Tibial nerve (tissue), 4 donors: ENCODE results near the gene NDUFB10. TPM values are rescaled to one million over a fixed set of nuclear protein-coding genes. Genes with fewer than 3 reads are reported as not detected.

Experiments
- DNase-seq, 2 donors: peaks; one replicate each; pipeline ENCODE4 v3.0.0-alpha.2; 2019; ENCODE audit warnings: low spot score in 2 of 2
- H3K27ac ChIP-seq, 4 donors: fragments of 200-600 bp; sonication (generic) in 3 of 4; one replicate each; pipeline ENCODE4 v1.5.1; 2017 to 2019; ENCODE audit warnings: mild to moderate bottlenecking in 1 of 4
- H3K27me3 ChIP-seq, 2 donors: fragments of 200-600 bp; sonication (generic) in 1 of 2; one replicate each; pipeline versions ENCODE4 v1.5.1 to v1.6.0; 2017 to 2019
- H3K36me3 ChIP-seq, 3 donors: fragments of 200-600 bp; sonication (generic); one replicate each; pipeline ENCODE4 v1.5.1; 2018 to 2019
- H3K4me1 ChIP-seq, 4 donors: fragments of 200-600 bp; sonication (generic) in 3 of 4; one replicate each; pipeline ENCODE4 v1.5.1; 2017 to 2019
- H3K4me3 ChIP-seq, 4 donors: fragments of 200-600 bp; sonication (generic) in 3 of 4; one replicate each; pipeline ENCODE4 v1.5.1; 2017 to 2019; ENCODE audit warnings: mild to moderate bottlenecking in 1 of 4, moderate library complexity in 1 of 4
- H3K9me3 ChIP-seq, 4 donors: fragments of 200-600 bp; sonication (generic) in 3 of 4; one replicate each; pipeline ENCODE4 v1.5.1; 2017 to 2019
- EP300 ChIP-seq, 2 donors: sonication (generic); formaldehyde crosslinking; IDR thresholded peaks; one replicate each; pipeline ENCODE4 v1.6.1; 2017; ENCODE audit warnings: antibody characterized with exemption in 2 of 2, mild to moderate bottlenecking in 1 of 2
- POLR2A ChIP-seq, 2 donors: fragments of 450-650 bp; IDR thresholded peaks; one replicate each; pipeline ENCODE4 v1.6.1; 2017; ENCODE audit warnings: antibody characterized with exemption in 2 of 2, mild to moderate bottlenecking in 2 of 2, moderate library complexity in 2 of 2
- WGBS, 2 donors: methylation state at CpG; one replicate each; pipeline ENCODE4 v1.1.5; 2018; 5-methylcytosine and 5-hydroxymethylcytosine counted together
- total RNA-seq, 4 donors: library from RNA; depleted of rRNA; stranded (reverse); fragments of >200 nt; gene quantifications; one replicate each; pipeline ENCODE4 v1.1.0, GENCODE V29; 2016
- TF ChIP-seq, protein P1 (sequence below), 5 experiments: fragments of 200-600 bp in 3 of 5; fragments of 450-650 bp in 2 of 5; sonication (generic) in 3 of 5; IDR thresholded peaks; one replicate each; pipeline ENCODE4 v1.5.1; 2016 to 2019; ENCODE audit warnings: antibody characterized with exemption in 5 of 5, mild to moderate bottlenecking in 3 of 5, moderate library complexity in 2 of 5

Gene NDUFB10
- total RNA-seq, 4 donors from 2014 or later: 86.9 to 136 (median 116) TPM

DNA sequence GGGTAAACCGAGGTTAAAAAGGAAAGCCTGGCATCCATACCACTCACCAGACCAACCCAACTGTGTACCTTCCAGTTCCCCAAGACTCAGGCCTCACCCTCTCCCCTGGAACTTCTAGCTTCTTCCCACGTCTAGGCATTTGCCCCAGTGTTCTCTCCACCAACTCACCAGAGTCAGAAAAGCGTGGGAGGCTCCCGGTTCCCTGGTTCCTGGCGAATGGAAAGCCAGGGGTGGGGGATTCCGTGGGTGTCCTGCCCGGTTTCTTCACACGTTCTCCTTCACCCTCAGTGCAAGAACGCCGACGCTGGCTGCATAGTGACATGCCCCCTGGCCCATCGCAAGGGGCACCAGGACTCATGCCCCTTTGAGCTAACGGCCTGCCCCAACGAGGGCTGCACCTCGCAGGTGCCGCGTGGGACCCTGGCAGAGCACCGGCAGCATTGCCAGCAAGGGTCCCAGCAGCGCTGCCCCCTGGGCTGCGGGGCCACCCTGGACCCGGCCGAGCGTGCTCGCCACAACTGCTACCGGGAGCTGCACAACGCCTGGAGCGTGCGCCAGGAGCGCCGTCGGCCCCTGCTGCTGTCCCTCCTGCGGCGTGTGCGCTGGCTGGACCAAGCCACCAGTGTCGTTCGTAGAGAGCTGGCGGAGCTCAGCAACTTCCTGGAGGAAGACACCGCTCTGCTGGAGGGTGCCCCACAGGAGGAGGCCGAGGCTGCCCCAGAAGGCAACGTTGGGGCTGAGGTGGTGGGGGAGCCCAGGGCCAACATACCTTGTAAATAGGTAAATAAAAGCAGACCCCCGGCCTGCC is 9.0 kb downstream of the NDUFB10 start:
- H3K36me3 ChIP-seq: no peaks in the 10 kb centered on the region
- no peak for TF ChIP-seq EP300 (IDR thresholded peaks at IDR 0.05)
- no peak for TF ChIP-seq POLR2A (IDR thresholded peaks at IDR 0.05)
- TF ChIP-seq, protein P1, sequence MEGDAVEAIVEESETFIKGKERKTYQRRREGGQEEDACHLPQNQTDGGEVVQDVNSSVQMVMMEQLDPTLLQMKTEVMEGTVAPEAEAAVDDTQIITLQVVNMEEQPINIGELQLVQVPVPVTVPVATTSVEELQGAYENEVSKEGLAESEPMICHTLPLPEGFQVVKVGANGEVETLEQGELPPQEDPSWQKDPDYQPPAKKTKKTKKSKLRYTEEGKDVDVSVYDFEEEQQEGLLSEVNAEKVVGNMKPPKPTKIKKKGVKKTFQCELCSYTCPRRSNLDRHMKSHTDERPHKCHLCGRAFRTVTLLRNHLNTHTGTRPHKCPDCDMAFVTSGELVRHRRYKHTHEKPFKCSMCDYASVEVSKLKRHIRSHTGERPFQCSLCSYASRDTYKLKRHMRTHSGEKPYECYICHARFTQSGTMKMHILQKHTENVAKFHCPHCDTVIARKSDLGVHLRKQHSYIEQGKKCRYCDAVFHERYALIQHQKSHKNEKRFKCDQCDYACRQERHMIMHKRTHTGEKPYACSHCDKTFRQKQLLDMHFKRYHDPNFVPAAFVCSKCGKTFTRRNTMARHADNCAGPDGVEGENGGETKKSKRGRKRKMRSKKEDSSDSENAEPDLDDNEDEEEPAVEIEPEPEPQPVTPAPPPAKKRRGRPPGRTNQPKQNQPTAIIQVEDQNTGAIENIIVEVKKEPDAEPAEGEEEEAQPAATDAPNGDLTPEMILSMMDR (IDR thresholded peaks at IDR 0.05): no peak

DNA sequence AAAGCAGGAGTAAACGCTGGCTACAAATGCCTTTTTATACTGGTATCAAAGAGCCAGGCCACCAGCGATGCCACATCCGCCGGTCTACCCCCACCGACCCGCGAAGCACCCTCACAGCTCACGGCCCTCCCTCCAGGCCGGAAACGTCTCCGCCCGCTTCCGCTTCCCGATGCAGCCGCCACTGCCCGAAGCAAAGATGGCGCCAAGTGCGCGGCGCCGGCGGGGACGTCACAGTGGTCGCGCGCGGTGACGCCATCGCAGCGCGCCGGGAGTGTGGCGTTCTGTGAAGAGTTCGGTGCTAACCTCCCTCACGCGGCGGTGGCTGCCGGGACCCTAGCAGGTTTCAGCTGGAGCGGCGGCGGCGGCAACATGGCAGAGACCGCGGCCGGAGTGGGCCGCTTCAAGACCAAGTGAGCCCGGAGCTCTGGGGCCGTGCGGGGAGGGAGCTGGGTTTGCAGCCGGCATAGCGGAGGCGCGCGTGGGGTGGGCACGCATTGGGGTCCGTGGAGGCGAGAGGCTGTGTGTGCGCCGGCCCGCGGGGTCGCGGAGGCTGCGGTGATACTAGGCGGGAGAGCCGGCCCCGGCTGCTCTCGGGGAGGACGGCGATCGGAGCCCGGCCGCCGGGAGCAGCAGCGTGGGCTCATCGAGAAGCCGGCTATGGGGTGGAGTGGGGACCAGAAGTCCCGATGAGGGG is 12.6 kb downstream of the NDUFB10 start, which contains the start of gene TBL3:
Gene TBL3 (plus strand): TSS at position 258 of the 694 bp plus-strand sequence. CDS start 112 bp downstream, at position 370.
- peak; percentile 85 to 87 for DNase-seq
- Histone ChIP-seq H3K27me3 (no peaks in the 10 kb centered on the region), H3K27ac (peak within 1 kb of the TSS; percentile 71 to 95 (median 91)), H3K4me1 (peaks cover 0 to 27% (median 20%) of the 10 kb centered on the region in 4 donors), H3K9me3 (no peaks in the 10 kb centered on the region), H3K4me3 (peak within 1 kb of the TSS; percentile 77 to 100 (median 84)), H3K36me3 (peaks cover 0 to 31% (median 22%) of the 10 kb centered on the region in 3 donors)
- peak; percentile 93 to 97 for TF ChIP-seq POLR2A (IDR thresholded peaks at IDR 0.05)
- TF ChIP-seq, protein P1 (IDR thresholded peaks at IDR 0.05): peak in 2 of 5 experiments; percentile 49 to 73
- peak; percentile 92 to 100 for TF ChIP-seq EP300 (IDR thresholded peaks at IDR 0.05)
- 1% methylated on average over 29 to 45 of the region's 78 CpGs for WGBS, 2 donors

More for the DNA sequence above, 9.0 kb downstream of the NDUFB10 start:
- no peak for DNase-seq
- WGBS, 2 donors: 84 to 86% methylated on average over 35 to 37 of the region's 41 CpGs
- no peak overlapping the region for H3K27ac ChIP-seq
- H3K4me3 ChIP-seq: no peak overlapping the region
- H3K4me1 ChIP-seq: peaks cover 0 to 38% (median 34%) of the 10 kb centered on the region in 4 donors
- H3K9me3 ChIP-seq: no peaks in the 10 kb centered on the region
- H3K27me3 ChIP-seq: no peaks in the 10 kb centered on the region

DNA sequence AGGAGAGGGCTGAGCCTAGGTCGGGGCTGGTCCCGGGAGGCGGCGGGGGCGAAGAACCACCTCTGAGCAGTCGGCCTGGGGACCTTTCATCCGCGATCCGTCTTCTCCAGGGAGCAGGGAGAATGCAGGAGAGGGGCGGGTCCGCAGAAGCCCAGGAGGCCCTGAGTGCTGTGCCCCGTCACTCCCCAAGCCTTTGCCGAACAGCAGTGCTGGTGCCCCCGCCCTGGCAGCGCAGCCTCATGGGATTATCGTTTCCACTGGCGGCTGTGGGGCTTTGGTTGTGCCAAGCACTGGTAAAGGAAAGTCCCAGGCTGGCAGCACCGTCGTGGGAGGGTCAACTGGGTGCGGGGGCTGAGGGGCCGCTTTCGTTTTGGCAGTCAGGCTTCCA is 13.1 kb downstream of the NDUFB10 start:
- 4% methylated on average over 15 to 17 of the region's 22 CpGs for WGBS, 2 donors
- H3K9me3 ChIP-seq: no peaks in the 10 kb centered on the region
- no peak for DNase-seq
- TF ChIP-seq, protein P1 (IDR thresholded peaks at IDR 0.05): no peak
- TF ChIP-seq POLR2A (IDR thresholded peaks at IDR 0.05) (no peak), EP300 (IDR thresholded peaks at IDR 0.05) (no peak)
- peak overlapping the region in 3 of 4 donors; percentile 90 to 95 (median 92) for H3K27ac ChIP-seq
- H3K27me3 ChIP-seq: peaks cover 0 to 5% of the 10 kb centered on the region in 2 donors
- peaks cover 0 to 27% (median 20%) of the 10 kb centered on the region in 4 donors for H3K4me1 ChIP-seq
- H3K4me3 ChIP-seq: peak overlapping the region; percentile 77 to 100 (median 84)
- H3K36me3 ChIP-seq: peaks cover 0 to 37% (median 26%) of the 10 kb centered on the region in 3 donors

DNA sequence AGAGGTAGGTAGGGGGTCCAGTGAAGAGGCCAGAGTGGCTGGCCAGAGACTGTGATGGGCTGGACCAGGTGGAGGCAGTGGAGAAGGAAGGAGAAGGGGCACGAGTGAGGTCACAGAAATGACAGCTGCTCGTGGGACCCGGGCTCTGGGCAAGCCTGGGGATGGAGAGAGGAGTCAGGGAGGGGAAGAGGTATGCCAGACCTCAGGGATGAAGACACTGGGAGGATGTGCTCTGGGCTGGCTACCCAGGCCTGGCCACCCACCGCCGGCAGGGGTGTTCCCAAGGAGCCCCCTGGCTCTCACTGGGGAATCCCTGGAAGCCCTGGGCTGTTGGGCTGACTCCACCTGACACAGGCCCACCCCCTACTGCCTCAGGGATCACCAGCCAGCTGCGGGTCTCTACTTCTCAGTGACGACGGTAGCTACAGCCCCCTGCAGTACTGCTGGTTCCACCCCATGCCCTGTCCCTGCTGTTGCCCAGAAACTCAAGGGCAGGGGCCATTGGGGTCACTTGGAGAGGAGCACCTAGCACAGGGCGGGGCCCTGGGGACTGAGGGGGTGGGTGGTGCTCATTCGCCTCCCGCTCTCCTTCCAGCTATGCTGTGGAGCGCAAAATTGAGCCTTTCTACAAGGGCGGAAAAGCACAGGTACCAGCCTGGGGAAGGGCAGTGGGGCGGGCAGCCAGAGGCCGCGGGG is 14.3 kb downstream of the NDUFB10 start:
- 82 to 89% methylated on average over 15 to 16 of the region's 16 CpGs for WGBS, 2 donors
- TF ChIP-seq EP300 (IDR thresholded peaks at IDR 0.05) (no peak), POLR2A (IDR thresholded peaks at IDR 0.05) (no peak)
- TF ChIP-seq, protein P1 (IDR thresholded peaks at IDR 0.05): no peak

More for the DNA sequence above, 14.3 kb downstream of the NDUFB10 start:
- no peaks in the 10 kb centered on the region for H3K9me3 ChIP-seq
- H3K27ac ChIP-seq: no peak overlapping the region
- H3K4me3 ChIP-seq: no peak overlapping the region
- peaks cover 0 to 27% (median 20%) of the 10 kb centered on the region in 4 donors for H3K4me1 ChIP-seq
- peaks cover 0 to 48% (median 36%) of the 10 kb centered on the region in 3 donors for H3K36me3 ChIP-seq
- H3K27me3 ChIP-seq: peaks cover 0 to 12% of the 10 kb centered on the region in 2 donors
- DNase-seq: no peak
